ENCODE data around the gene TNIK. TPM values are rescaled to one million over a fixed set of nuclear protein-coding genes. Genes with fewer than 3 reads are reported as not detected.

The TNIK gene
- total RNA-seq, 3 donors from 2014 or later: 7.4 to 17.6 (median 10.2) TPM

GRCh38 chr3:171354049-171354705, 106.0 kb downstream of the TNIK start:
- no peaks in the 10 kb centered on the region for H3K36me3 ChIP-seq
- intact Hi-C loops (cut with DNase I; ENCODE audit: low total_unique reads): no loop called here
- TF ChIP-seq CTCF (IDR thresholded peaks at IDR 0.05): no peak
- no peak for TF ChIP-seq POLR2AphosphoS5 (IDR thresholded peaks at IDR 0.05)
- TF ChIP-seq POLR2A (IDR thresholded peaks at IDR 0.05): no peak
- DNase-seq (ENCODE audit: low spot score in 2 of 2): no peak
- H3K9me3 ChIP-seq: no peaks in the 10 kb centered on the region
- no peaks in the 10 kb centered on the region for H3K4me1 ChIP-seq
- no peaks in the 10 kb centered on the region for H3K27me3 ChIP-seq
- no peak overlapping the region for H3K27ac ChIP-seq
- no peak overlapping the region for H3K4me3 ChIP-seq

GRCh38 chr3:171353423-171353822, 106.8 kb downstream of the TNIK start:
- no peaks in the 10 kb centered on the region for H3K27me3 ChIP-seq
- H3K4me3 ChIP-seq: no peak overlapping the region
- intact Hi-C loops (cut with DNase I; ENCODE audit: low total_unique reads): no loop called here
- H3K36me3 ChIP-seq: no peaks in the 10 kb centered on the region
- H3K4me1 ChIP-seq: no peaks in the 10 kb centered on the region
- H3K27ac ChIP-seq: no peak overlapping the region
- no peak for TF ChIP-seq POLR2AphosphoS5 (IDR thresholded peaks at IDR 0.05)
- no peak for TF ChIP-seq POLR2A (IDR thresholded peaks at IDR 0.05)
- no peak for TF ChIP-seq CTCF (IDR thresholded peaks at IDR 0.05)
- DNase-seq (ENCODE audit: low spot score in 2 of 2): no peak
- no peaks in the 10 kb centered on the region for H3K9me3 ChIP-seq

- Histone ChIP-seq H3K27ac (no peak overlapping the region), H3K27me3 (no peaks in the 10 kb centered on the region), H3K4me3 (no peak overlapping the region), H3K4me1 (no peaks in the 10 kb centered on the region), H3K36me3 (no peaks in the 10 kb centered on the region), H3K9me3 (no peaks in the 10 kb centered on the region)
- TF ChIP-seq CTCF (IDR thresholded peaks at IDR 0.05) (no peak), POLR2A (IDR thresholded peaks at IDR 0.05) (no peak)
- intact Hi-C loops (cut with DNase I; ENCODE audit: low total_unique reads): no loop called here
- no peak for DNase-seq (ENCODE audit: low spot score in 2 of 2)
Measured at GRCh38 chr3:171352387-171352935, 107.7 kb downstream of the TNIK start.

GRCh38 chr3:171351676-171352075, 108.5 kb downstream of the TNIK start:
- Histone ChIP-seq H3K4me1 (no peaks in the 10 kb centered on the region), H3K27ac (no peak overlapping the region), H3K9me3 (no peaks in the 10 kb centered on the region), H3K27me3 (no peaks in the 10 kb centered on the region), H3K36me3 (no peaks in the 10 kb centered on the region), H3K4me3 (no peak overlapping the region)
- DNase-seq (ENCODE audit: low spot score in 2 of 2): no peak
- intact Hi-C loops (cut with DNase I; ENCODE audit: low total_unique reads): no loop called here
- TF ChIP-seq POLR2A (IDR thresholded peaks at IDR 0.05) (no peak), POLR2AphosphoS5 (IDR thresholded peaks at IDR 0.05) (no peak), CTCF (IDR thresholded peaks at IDR 0.05) (no peak)

- no peak for DNase-seq (ENCODE audit: low spot score in 2 of 2)
- no peak overlapping the region for H3K27ac ChIP-seq
- no peak for TF ChIP-seq CTCF (IDR thresholded peaks at IDR 0.05)
- no peak for TF ChIP-seq POLR2AphosphoS5 (IDR thresholded peaks at IDR 0.05)
- TF ChIP-seq POLR2A (IDR thresholded peaks at IDR 0.05): no peak
- no peak overlapping the region for H3K4me3 ChIP-seq
- H3K27me3 ChIP-seq: no peaks in the 10 kb centered on the region
- H3K9me3 ChIP-seq: no peaks in the 10 kb centered on the region
- H3K36me3 ChIP-seq: no peaks in the 10 kb centered on the region
- intact Hi-C loops (cut with DNase I; ENCODE audit: low total_unique reads): no loop called here
- H3K4me1 ChIP-seq: no peaks in the 10 kb centered on the region
Measured at GRCh38 chr3:171350364-171350763, 109.8 kb downstream of the TNIK start.

All from breast epithelium (tissue), 4 donors.